Measurements from ENCODE around the gene FADS3. TPM values are rescaled to one million over a fixed set of nuclear protein-coding genes. Genes with fewer than 3 reads are reported as not detected.

Gene FADS3
- total RNA-seq, 2 donors from 2014 or later = 368 to 393 TPM

GRCh38 chr11:61829806-61830205, 61.5 kb downstream of the FADS3 start:
- no peak for TF ChIP-seq CTCF (IDR thresholded peaks at IDR 0.05)
- H3K36me3 ChIP-seq = no peaks in the 10 kb centered on the region
- no peaks in the 10 kb centered on the region for H3K27me3 ChIP-seq (replicated peaks; ENCODE audit: insufficient read depth)
- peaks cover 24 to 60% of the 10 kb centered on the region in 2 donors for H3K4me1 ChIP-seq (ENCODE audit: control insufficient read depth in 1 of 2, low read depth in 2 of 2)
- DNase-seq (ENCODE audit: low spot score) (no peak), ATAC-seq (ENCODE audit: insufficient number of reproducible peaks, low FRiP score, low read depth) (no peak)
- peak overlapping the region; percentile 85 for H3K4me3 ChIP-seq
- no peaks in the 10 kb centered on the region for H3K9me3 ChIP-seq
- peak overlapping the region; percentile 86 to 95 for H3K27ac ChIP-seq

- Histone ChIP-seq H3K9me3 (no peaks in the 10 kb centered on the region), H3K27me3 (replicated peaks; ENCODE audit: insufficient read depth) (no peaks in the 10 kb centered on the region), H3K36me3 (no peaks in the 10 kb centered on the region), H3K4me1 (ENCODE audit: control insufficient read depth in 1 of 2, low read depth in 2 of 2) (peaks cover 16 to 50% of the 10 kb centered on the region in 2 donors), H3K4me3 (peak overlapping the region; percentile 85), H3K27ac (peak overlapping the region; percentile 86 to 95)
- peak; percentile 43 for TF ChIP-seq CTCF (IDR thresholded peaks at IDR 0.05)
- no peak for ATAC-seq (ENCODE audit: insufficient number of reproducible peaks, low FRiP score, low read depth)
- no peak for DNase-seq (ENCODE audit: low spot score)
These were observed 62.5 kb downstream of the FADS3 start for GRCh38 chr11:61828629-61829407.

- peaks cover 13 to 45% of the 10 kb centered on the region in 2 donors for H3K4me1 ChIP-seq (ENCODE audit: control insufficient read depth in 1 of 2, low read depth in 2 of 2)
- peak overlapping the region; percentile 86 to 95 for H3K27ac ChIP-seq
- H3K36me3 ChIP-seq = no peaks in the 10 kb centered on the region
- ATAC-seq (ENCODE audit: insufficient number of reproducible peaks, low FRiP score, low read depth) (no peak), DNase-seq (ENCODE audit: low spot score) (no peak)
- no peaks in the 10 kb centered on the region for H3K9me3 ChIP-seq
- TF ChIP-seq CTCF (IDR thresholded peaks at IDR 0.05) = no peak
- no peaks in the 10 kb centered on the region for H3K27me3 ChIP-seq (replicated peaks; ENCODE audit: insufficient read depth)
- H3K4me3 ChIP-seq = peak overlapping the region; percentile 85
These were observed 63.0 kb downstream of the FADS3 start for GRCh38 chr11:61828379-61828628.

- Histone ChIP-seq H3K36me3 (no peaks in the 10 kb centered on the region), H3K4me1 (ENCODE audit: control insufficient read depth in 1 of 2, low read depth in 2 of 2) (peaks cover 13 to 39% of the 10 kb centered on the region in 2 donors), H3K9me3 (no peaks in the 10 kb centered on the region), H3K27me3 (replicated peaks; ENCODE audit: insufficient read depth) (no peaks in the 10 kb centered on the region), H3K27ac (peak within 1 kb of the TSS; percentile 86 to 95), H3K4me3 (peak within 1 kb of the TSS; percentile 85)
- DNase-seq (ENCODE audit: low spot score) (peak; percentile 78), ATAC-seq (ENCODE audit: insufficient number of reproducible peaks, low FRiP score, low read depth) (peak; percentile 67)
- peak; percentile 23 for TF ChIP-seq CTCF (IDR thresholded peaks at IDR 0.05)
These were observed 63.6 kb downstream of the FADS3 start, which contains the start of gene FADS2 for GRCh38 chr11:61827571-61828378. Gene FADS2, plus strand, starts transcription at chr11:61828300. Its CDS starts 91 bp downstream, at chr11:61828391.

- no peak for DNase-seq (ENCODE audit: low spot score)
These were observed 64.3 kb downstream of the FADS3 start for GRCh38 chr11:61826930-61827570.

More at GRCh38 chr11:61826930-61827570, 64.3 kb downstream of the FADS3 start:
- no peaks in the 10 kb centered on the region for H3K9me3 ChIP-seq
- H3K4me1 ChIP-seq (ENCODE audit: control insufficient read depth in 1 of 2, low read depth in 2 of 2) = peaks cover 13 to 32% of the 10 kb centered on the region in 2 donors
- H3K4me3 ChIP-seq = peak overlapping the region; percentile 85
- no peak for ATAC-seq (ENCODE audit: insufficient number of reproducible peaks, low FRiP score, low read depth)
- TF ChIP-seq CTCF (IDR thresholded peaks at IDR 0.05) = no peak
- no peaks in the 10 kb centered on the region for H3K27me3 ChIP-seq (replicated peaks; ENCODE audit: insufficient read depth)
- peak overlapping the region; percentile 86 to 95 for H3K27ac ChIP-seq
- no peaks in the 10 kb centered on the region for H3K36me3 ChIP-seq

Measured in thoracic aorta (tissue), 2 donors.